CD4-positive, alpha-beta T cell treated with Interleukin-12 subunit alpha and Interleukin-12 subunit beta, for 1 hour (primary cell): Measurements from ENCODE around the gene CYTH1.

Experiments used
- DNase-seq: peaks from one replicate; pipeline ENCODE4 v3.0.0-alpha.2; 2020

Gene CYTH1, protein sequence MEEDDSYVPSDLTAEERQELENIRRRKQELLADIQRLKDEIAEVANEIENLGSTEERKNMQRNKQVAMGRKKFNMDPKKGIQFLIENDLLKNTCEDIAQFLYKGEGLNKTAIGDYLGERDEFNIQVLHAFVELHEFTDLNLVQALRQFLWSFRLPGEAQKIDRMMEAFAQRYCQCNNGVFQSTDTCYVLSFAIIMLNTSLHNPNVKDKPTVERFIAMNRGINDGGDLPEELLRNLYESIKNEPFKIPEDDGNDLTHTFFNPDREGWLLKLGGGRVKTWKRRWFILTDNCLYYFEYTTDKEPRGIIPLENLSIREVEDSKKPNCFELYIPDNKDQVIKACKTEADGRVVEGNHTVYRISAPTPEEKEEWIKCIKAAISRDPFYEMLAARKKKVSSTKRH

DNA sequence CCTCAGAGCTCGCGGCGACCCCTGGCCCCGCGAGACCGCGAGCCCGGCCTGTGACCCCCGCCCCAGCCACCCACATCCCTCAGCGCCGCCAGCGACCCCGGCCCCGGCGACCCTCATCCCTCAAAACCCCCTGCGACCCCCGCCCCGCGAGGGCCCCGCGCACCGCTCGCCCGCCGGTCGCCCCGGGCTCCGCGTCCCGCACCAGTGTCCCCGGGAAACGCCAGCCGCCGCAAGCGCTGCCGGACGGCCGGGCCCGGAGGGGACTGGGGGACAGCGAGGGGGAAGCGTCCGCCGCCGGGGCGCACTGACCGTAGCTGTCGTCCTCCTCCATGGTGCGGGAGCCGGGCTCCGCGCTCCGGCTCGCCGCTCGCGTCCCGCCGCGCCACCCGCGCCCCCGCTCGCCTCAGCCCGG is at the start of gene CYTH1:
Gene CYTH1 (minus strand): TSS at position 381 of the 412 bp plus-strand sequence. CDS start 50 bp downstream, at position 331.
- DNase-seq: no peak

DNA sequence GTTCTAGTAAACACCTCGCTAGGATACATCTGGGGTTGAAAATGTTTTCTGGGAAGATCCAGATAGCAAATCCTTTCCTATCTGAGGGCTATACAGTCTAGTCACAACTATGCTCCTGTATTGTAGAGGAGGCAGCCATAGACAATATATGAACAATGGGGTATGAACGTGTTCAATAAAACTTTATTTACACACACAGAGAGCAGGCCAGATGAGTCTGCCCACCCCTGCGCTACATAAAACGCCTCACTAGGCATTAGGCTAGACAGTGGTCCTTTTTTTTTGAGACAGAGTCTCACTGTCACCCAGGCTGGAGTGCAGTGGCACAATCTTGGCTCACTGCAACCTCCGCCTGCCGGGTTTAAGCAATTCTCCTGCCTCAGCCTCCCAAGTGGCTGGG is 47.4 kb upstream of the CYTH1 start:
- DNase-seq: no peak

DNA sequence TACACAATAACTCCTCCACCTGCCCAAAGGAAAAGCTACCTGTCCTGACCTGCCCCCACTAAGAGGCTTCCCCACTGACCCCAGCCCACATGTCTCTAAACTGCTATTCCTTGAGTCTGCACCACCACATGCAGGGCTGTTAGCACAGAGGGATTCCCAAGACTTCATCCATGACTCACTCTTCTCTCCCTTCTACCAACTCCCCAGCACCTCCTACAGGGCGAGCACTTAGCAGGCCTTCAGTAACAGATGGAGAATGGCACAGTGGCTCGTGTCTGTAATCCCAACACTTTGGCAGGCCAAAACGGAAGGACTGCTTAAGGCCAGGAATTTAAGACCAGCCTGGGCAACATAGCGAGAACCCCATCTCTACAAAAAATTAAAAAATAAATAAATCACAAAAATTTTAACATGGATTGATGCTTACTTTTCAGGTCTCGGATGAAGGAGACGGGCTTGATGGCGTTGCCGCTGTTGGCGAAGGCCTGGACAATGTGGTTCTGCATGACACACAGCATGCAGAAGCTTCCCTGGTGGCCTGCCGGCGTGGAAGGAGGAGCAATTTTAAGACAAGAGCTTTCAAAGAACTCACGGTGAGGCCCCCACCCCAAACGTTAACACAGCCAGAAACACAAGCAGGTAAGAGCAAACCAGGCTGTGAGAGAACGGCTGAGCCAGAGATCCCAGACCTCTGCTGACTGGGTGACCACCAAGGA is 46.6 kb upstream of the CYTH1 start:
- DNase-seq: no peak

DNA sequence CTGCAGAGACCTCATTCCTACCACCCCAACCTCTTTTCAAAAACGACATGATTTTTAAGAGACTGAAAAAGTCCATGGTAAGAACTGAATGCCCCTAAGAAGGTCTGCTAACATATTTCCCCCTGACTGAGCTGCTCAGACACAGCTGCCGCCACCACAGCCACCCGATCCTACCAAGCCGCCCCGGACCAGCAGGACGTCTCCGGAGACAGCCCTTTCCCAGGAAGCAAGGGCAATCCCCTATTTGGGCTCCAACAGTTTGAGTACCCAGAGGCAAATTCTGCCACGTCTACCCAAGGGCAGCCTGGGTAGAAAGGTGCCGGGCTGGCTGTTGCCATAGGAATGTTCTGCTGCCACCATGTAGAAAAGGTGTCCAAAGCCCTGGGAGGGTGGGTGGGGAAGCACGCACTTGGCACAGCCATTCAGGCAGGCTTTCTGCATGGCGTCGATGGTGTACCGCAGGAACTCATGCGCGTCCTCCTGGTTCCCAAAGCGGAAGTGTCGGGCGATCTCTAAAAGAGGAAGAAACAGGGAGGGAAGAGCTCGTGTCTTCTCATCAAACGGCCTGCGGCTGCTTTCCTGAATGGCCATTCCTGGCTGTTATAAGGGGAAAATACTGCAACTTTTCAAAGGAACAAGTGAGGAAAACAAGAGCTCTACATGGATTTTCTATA is 44.9 kb upstream of the CYTH1 start:
- DNase-seq: no peak

DNA sequence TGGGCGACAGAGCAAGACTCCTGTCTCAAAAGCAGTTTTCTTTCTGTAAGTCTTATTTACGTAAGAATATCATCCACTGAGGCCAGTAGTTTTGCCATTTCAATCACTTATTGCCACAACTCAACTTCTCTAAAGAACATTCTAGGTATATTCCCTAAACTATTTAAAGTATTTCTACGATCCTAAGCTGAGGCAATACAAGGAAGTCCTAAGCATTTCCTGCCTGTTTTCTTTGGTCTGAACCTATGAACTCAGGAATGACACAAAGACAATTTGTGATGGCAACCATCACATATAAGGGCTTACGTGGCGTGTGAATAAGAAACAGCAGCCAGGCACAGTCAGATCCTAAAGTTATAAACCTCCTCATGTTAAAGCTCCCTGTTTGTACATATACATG is 44.3 kb upstream of the CYTH1 start:
- no peak for DNase-seq

DNA sequence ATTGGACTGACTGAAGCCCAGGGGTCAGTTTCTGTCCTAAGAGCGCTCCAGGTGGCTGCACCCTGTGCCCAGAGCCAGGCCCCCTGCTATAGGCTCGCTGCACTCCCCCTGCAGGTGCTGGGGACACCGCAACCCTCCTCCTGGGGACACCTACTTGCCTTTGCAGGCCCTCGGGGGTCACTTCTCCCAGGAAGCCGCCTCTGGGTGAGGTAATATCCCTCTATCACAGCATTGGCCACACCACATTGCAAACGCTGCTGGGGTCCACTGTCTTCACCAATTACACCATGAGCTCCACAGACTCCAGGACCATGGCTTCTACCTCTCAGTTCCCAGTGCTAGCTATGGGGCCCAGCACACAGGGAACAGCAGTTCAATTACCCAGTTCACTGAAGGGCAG is 43.6 kb upstream of the CYTH1 start:
- no peak for DNase-seq

DNA sequence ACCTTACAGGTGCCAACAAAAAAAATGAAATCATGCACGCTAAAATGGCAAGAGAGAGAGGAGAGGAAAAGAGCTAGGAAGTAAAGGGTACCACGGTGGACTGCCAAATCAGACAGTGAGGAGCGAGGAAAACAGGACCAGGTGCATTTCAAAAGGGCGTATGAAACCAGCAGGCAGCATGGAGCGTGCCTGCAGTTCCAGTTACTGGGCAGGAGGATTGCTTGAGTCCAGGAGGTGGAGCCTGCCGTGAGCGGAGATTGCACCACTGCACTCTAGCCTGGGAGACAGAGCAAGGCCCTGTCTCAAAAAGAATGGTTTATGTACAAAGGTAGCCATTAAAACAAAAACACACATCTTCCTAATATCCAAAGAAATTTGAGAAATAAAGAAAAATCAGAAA is 42.2 kb upstream of the CYTH1 start:
- DNase-seq: no peak

DNA sequence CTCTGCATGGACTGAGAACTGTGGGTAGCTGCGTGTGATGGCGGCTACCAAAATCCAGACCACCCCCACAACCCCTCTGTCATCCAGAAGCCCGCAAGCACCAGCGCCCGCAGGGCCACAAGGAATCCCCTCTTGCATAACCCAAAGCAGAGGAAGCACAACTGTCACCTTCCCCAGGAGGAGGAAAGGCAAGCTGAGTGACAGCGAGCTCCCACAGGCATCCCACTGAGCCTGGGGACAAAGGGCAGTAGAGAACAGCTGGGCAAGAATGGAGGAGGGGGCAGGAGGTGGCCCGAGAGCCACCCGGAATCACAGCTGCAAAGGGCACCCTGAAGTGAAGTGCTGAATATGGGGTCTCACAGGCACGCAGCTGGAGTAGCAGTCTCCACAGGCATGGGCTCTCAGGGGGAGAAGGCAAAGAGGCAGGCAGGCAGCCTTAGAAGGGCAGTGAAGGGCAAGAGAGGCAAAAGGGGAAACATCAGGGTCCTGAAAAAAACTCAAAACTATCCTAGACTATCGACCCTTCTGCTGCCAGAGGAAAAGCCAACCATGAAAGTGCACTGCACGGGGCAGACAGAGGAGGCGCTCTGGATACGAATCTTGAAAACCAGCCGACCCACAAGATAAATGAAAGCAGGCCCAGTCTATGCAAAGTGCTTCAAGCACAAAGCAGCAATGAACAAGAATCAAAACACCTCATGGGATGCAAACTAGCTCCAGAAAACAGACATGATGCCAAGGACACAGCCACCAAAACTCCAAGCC is 41.4 kb upstream of the CYTH1 start:
- DNase-seq: no peak

DNA sequence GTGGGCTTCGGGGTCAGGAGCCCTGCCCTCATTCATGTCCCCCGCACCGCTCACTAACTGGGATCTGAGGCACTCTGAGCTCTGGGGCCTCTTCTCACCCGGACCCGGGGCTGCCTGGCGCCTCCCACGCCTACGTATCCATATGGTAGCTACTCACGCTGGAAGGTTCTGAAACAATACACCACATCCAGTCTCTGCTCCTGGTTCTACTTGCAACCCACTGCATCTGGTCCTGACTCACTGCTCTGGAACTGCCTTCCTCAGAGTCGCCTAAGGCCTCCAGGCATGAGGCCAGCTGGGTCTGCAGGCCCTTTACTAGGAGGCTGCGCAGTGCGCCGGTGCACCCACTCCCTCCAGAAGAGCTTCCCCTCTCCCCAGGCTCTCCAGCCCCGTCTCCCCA is 40.5 kb upstream of the CYTH1 start:
- DNase-seq: no peak

DNA sequence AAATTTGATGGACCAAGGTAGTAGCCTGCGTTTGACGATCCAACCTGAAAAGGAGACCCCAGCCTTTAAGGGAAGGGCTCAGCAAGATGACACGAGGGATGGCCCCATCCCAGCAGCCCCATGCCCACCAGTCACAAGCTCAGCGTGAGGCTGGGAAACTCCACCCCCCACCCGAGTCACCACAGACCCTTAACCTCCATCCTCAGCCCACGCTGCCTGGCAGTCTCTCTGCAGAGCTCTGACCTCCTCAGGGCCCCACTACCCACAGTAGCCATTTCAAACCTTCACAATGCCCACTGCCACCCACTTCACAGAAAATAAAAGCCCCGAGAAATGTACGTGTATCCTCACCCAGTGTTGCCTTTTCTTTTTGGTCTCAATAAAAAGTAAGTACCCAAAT is 39.9 kb upstream of the CYTH1 start:
- no peak for DNase-seq

DNA sequence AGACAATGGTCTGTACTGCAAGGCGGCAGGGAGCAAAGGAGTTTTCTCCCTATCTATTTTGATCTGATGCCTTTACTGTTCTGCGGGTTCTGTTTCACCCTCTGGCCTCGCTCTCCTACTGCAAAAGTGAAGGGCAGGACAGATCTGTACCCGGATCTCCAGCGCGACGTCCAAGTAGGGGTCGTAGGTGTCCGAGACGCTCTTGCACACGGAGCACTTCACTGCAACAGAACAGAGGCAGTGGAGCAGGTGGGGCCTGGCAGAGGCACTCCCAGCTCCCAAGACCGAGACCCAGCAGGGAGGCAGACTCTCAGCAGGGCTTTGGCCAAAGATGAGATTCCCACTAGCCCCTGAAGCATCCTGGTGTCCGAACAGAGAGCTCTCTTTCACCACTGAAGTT is 38.8 kb upstream of the CYTH1 start:
- no peak for DNase-seq

DNA sequence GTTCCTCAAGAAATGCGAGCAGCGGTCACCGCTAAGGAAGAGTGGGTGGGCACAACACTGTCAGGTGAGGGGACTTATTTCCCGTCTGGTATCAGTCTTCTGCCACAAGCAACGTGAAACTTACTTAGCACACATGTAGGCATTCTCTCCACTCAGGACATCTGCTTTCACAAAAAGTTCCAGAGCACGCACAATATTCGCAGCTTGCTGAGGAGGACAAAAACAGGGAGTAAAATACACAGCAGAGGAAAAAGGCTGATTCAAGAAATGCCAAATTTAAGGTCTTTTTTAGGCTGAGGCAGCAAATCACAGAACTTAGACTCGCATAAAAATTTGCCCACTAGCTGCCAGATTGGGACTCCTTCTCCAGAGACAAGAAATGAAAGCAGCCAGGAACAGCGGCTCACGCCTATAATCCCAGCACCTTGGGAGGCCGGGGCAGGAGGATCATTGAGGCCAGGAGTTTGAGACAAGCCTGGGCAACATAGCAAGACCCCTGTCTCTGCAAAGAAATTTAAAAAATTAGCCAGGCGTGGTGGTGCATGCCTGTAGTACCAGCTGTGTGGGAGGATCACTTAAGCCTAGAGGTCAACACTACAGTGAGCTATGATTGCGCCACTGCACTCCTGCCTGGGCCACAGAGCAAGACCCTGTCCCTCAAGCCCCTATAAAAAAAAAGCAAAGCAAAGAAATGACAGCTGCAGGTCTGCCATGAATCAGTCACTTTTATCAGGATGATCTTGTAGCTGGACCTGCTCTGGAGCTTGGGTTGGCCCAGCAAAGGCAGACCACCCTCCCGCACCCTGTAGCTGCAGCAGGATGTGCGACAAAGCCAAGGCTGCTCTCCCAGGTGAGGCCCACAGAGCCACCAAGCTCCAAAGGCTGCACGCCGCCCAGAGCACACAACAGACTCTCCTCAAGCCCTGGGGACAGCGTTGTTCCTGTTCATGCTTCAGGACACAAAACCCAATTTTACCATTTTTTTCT is 38.0 kb upstream of the CYTH1 start:
- no peak for DNase-seq

DNA sequence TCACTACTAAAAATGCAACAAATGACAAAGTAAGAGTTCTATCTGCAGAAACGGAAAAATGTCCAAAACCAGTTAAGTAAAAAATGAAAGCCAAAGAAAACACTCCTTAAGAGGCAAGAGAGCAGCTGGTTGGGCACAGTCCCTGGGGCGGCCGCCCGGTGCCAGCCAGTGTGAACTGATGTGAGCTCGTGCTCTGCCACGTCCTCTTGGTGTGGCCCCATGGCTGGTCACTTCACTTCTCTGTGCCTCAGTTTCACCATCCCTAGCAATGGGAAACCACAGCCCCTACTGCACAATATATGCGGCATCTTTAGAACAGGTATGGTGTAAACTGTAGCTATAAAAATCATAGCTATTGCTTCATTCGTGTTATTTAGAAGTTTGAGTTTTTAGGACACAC is 37.3 kb upstream of the CYTH1 start:
- DNase-seq: no peak

DNA sequence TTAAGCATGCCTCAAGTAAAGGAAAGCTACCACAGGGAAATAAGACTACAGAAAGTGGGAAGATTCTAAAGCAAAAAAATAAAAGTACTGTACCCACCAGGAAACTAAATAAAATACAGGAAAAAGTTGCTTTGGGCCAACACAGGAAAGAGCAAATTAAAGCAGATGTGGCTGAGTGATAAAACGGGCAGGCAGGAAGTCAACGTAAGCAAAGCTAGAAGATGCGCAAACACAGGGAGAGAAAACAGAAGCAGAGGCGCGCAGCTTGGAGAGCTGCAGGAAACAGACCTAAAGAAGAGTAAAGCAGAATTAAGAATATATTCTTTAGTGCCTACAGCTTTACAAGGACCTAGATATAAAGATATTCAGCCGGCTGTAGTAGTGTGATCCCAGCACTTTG is 36.9 kb upstream of the CYTH1 start:
- DNase-seq: peak; percentile 73

DNA sequence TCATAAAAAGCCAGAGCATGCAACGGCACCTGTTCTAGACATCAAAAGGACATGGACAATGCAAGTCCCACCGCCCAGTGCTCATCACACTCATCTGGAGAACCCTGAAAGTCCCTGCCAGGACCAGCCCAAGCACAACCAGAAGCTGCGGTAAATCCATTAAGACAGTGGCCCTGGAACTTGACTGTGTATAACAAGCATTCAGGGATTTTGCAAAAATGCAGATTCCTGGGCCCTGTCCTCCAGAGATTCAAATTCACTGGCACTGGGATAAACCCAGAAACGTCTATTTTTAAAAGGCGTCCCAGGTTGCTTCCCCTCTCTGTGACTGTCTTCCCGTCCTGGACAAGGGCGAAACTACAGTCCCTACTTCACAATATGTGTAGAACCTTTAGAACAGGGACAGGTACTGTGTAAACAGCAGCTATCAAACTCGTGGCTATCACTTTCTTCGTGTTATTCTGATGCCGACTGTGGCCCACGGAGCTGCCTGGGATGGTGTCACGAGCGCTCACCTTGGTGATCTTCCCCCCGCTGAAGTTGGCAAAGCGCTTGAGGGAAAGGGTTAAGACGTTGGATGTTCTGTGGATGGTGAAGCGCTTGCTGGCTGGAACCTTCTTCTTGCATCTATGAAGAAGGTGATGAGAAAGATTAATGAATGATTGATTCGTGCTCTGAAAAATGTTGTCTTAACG is 36.2 kb upstream of the CYTH1 start:
- DNase-seq: no peak

DNA sequence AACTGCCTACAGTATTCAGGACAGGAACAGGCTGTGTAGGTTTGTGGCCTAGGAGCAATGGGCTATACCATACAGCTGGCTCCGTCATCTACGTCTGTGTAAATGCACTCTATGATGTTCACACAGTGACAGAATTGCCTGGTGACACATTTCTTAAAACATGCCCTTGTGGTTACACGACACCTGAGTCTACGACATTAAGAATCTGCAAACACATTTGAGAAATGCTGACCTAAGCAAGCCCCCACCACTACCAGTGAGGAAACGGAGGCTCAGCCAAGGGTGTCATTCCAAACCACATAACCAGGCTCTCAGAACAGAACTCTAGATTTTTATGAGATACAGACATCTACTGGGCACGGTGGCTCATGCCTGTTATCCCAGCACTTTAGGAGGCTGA is 35.0 kb upstream of the CYTH1 start:
- DNase-seq: peak; percentile 85

DNA sequence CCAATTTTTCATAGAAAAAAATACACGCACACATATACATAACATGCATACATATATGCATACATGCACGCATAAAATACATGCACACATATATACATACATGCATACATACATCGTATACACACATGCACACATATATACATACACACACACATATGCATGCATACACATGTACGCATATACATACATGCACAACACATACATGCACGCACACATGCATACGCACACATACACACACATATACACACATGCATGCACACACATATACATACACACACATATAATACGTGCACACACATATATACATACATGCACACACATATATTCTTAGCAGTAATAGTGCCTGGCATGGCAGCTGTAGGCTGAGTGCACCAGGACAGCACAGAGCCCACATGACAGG is 33.6 kb upstream of the CYTH1 start:
- no peak for DNase-seq

DNA sequence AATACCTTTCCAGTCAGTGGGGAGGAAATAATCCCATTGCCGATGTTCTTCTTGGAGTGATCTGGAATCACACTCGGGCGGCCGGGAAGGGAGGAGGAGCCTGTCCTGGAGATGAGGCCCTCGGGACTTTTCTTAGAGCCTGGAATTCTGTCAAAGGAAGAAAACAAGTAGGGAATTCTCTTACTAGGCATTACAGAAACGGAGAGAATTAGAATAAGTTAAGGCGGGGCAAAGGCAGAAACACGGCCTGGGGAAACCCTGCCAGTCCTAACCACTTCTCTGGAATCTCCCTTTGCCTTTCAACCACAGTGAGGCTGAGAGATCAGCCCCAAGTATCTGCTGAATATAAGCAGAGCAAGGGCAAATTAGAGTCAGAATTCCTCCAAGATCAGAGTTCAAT is 30.8 kb upstream of the CYTH1 start:
- peak; percentile 33 for DNase-seq

DNA sequence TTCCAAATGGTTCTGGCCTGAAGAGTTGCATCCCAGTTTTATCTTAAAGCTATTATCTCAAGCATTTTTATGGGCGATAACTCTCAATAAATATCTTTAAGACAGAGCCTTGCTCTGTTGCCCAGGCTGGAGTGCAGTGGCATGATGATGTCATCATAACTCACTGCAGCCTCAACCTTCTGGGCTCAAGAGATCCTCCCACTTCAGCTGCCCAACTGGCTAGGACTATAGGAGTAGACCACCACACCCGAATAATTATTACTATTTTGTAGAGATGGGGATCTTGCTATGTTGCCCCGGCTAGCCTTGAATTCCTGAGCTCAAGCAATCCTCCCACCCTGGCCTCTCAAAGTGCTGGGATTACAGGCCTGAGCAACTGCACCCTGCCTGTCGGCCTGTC is 26.1 kb upstream of the CYTH1 start:
- no peak for DNase-seq

DNA sequence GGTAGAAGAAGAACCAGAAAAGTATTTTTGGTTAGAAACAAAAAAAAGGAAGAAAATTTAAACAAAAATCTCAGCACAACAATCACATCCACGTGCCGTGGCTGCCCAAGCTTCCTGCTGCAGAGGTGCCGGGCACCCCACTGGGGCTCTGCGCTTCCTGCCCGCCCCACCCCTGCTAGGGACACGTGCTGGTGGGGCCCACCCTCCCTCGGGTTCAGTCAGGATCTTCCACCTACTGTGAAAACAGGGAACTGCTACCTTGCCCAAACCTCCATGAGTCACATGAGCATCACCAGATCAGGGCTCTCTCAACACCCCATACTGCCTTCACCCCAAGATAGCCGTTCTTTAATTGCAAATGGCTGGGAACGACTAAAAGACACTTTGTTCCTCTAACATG is 24.4 kb upstream of the CYTH1 start:
- peak; percentile 74 for DNase-seq

DNA sequence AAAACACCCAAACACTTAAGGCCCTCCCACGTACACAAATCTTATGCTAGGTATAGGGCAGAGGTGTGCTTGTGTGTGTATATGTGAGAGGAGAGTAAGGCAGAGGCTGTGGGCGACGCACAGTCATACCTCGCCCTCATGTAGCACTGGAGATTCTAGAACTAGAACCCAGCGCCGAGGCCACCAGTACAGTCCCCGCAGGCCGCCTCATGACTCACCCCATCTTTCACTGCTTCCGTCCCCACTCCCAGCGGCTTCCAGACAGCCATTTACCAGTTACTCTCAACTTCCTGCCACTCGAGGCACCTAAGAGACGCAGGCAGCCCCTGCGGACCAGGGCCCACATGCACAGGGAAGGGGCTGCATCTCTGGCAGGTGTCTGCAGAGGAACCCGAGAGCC is 23.2 kb upstream of the CYTH1 start:
- peak; percentile 71 for DNase-seq
